SK-N-SH treated with all-trans-retinoic acid at 6 μM for 48 hours (cell line): ENCODE results near the gene BHLHA15.

Source experiments
- ATAC-seq: fragments of 200-7000 bp; cut with Tn5 transposase; 3 replicates; pipeline ENCODE4 v1.9.1; 2020; ENCODE audit warnings: mild to moderate bottlenecking, moderate library complexity
- ARNTL ChIP-seq: fragments of 450-650 bp; formaldehyde crosslinking; IDR thresholded peaks from 2 replicates; pipeline ENCODE4 v1.5.0; 2020; ENCODE audit warnings: low read depth, mild to moderate bottlenecking, moderate library complexity, borderline replicate concordance
- BACH2 ChIP-seq: fragments of 250-450 bp; sonication (Bioruptor Pico); IDR thresholded peaks from 2 replicates; pipeline ENCODE4 v1.9.0; 2021; ENCODE audit warnings: mild to moderate bottlenecking, borderline replicate concordance
- CREB5 ChIP-seq: fragments of 250-450 bp; sonication (Bioruptor Pico); IDR thresholded peaks from 2 replicates; pipeline ENCODE4 v1.5.1; 2020; ENCODE audit warnings: low read depth, mild to moderate bottlenecking, moderate library complexity
- CSDC2 ChIP-seq: fragments of 250-450 bp; sonication (Bioruptor Pico); IDR thresholded peaks from 2 replicates; pipeline ENCODE4 v1.5.0; 2020; ENCODE audit warnings: mild to moderate bottlenecking, moderate library complexity
- CSRNP3 ChIP-seq: fragments of 250-450 bp; sonication (Bioruptor Pico); IDR thresholded peaks from 2 replicates; pipeline ENCODE4 v1.5.1; 2021; ENCODE audit warnings: mild to moderate bottlenecking, moderate library complexity
- ESRRG ChIP-seq: fragments of 250-450 bp; sonication (Bioruptor Pico); IDR thresholded peaks from 2 replicates; pipeline ENCODE4 v1.6.1; 2021; ENCODE audit warnings: mild to moderate bottlenecking
- GLIS3 ChIP-seq: fragments of 250-450 bp; sonication (Bioruptor Pico); IDR thresholded peaks from 2 replicates; pipeline ENCODE4 v1.5.0; 2020; ENCODE audit warnings: mild to moderate bottlenecking, moderate library complexity
- ISL1 ChIP-seq: fragments of 250-450 bp; sonication (Bioruptor Pico); IDR thresholded peaks from 2 replicates; pipeline ENCODE4 v2.1.2; 2022; ENCODE audit warnings: mild to moderate bottlenecking, moderate library complexity
- OSR1 ChIP-seq: fragments of 250-450 bp; sonication (Bioruptor Pico); IDR thresholded peaks from 2 replicates; pipeline ENCODE4 v1.8.0; 2022; ENCODE audit warnings: moderate library complexity, mild to moderate bottlenecking, inconsistent platforms
- PATZ1 ChIP-seq: fragments of 250-450 bp; sonication (Bioruptor Pico); IDR thresholded peaks from 2 replicates; pipeline ENCODE4 v1.8.0; 2020; ENCODE audit warnings: mild to moderate bottlenecking, moderate library complexity, borderline replicate concordance
- POU6F1 ChIP-seq: fragments of 250-450 bp; sonication (Bioruptor Pico); IDR thresholded peaks from 2 replicates; pipeline ENCODE4 v1.8.0; 2021; ENCODE audit warnings: low read depth, mild to moderate bottlenecking, moderate library complexity, borderline replicate concordance
- PPARA ChIP-seq: fragments of 250-450 bp; sonication (Bioruptor Pico); IDR thresholded peaks from 2 replicates; pipeline ENCODE4 v1.5.0; 2020; ENCODE audit warnings: mild to moderate bottlenecking, borderline replicate concordance
- RARB ChIP-seq: fragments of 250-450 bp; sonication (Bioruptor Pico); IDR thresholded peaks from 2 replicates; pipeline ENCODE4 v1.8.0; 2021; ENCODE audit warnings: mild to moderate bottlenecking, moderate library complexity
- SNAI2 ChIP-seq: fragments of 250-450 bp; sonication (Bioruptor Pico); IDR thresholded peaks from 2 replicates; pipeline ENCODE4 v1.5.0; 2020; ENCODE audit warnings: mild to moderate bottlenecking, moderate library complexity
- TCF4 ChIP-seq: fragments of 250-450 bp; sonication (Bioruptor Pico); IDR thresholded peaks from 2 replicates; pipeline ENCODE4 v1.8.0; 2021; ENCODE audit warnings: mild to moderate bottlenecking, moderate library complexity, borderline replicate concordance
- TOX ChIP-seq: fragments of 250-450 bp; sonication (Bioruptor Pico); IDR thresholded peaks from 2 replicates; pipeline ENCODE4 v1.8.0; 2021; ENCODE audit warnings: mild to moderate bottlenecking, moderate library complexity, borderline replicate concordance
- TSHZ2 ChIP-seq: fragments of 250-450 bp; sonication (Bioruptor Pico); IDR thresholded peaks from 2 replicates; pipeline ENCODE4 v1.5.0; 2020; ENCODE audit warnings: mild to moderate bottlenecking, moderate library complexity
- ZC3H10 ChIP-seq: fragments of 250-450 bp; sonication (Bioruptor Pico); IDR thresholded peaks from 2 replicates; pipeline ENCODE4 v1.5.1; 2021; ENCODE audit warnings: mild to moderate bottlenecking, moderate library complexity
- ZFP30 ChIP-seq: fragments of 450-650 bp; formaldehyde crosslinking; IDR thresholded peaks from 2 replicates; pipeline ENCODE4 v1.5.0; 2022; ENCODE audit warnings: mild to moderate bottlenecking, moderate library complexity
- ZNF565 ChIP-seq: fragments of 450-650 bp; formaldehyde crosslinking; conservative IDR thresholded peaks from 2 replicates; pipeline ENCODE4 v1.5.0; 2020; ENCODE audit warnings: low read depth, mild to moderate bottlenecking, moderate library complexity
- ZNF70 ChIP-seq: fragments of 450-650 bp; formaldehyde crosslinking; IDR thresholded peaks from 2 replicates; pipeline ENCODE4 v1.5.0; 2020; ENCODE audit warnings: mild to moderate bottlenecking, moderate library complexity
- ZNF8 ChIP-seq: fragments of 450-650 bp; formaldehyde crosslinking; IDR thresholded peaks from 2 replicates; pipeline ENCODE4 v1.5.0; 2020; ENCODE audit warnings: mild to moderate bottlenecking, moderate library complexity

BHLHA15 gene

GRCh38 chr7:98233219-98234070, 22.2 kb downstream of the BHLHA15 start:
- ATAC-seq = no peak; the same call in 2 of the 3 replicates
- TF ChIP-seq ZFP30 (CRISPR knock-in tag) (no peak), OSR1 (CRISPR knock-in tag) (no peak), CSDC2 (CRISPR knock-in tag) (no peak), CSRNP3 (CRISPR knock-in tag) (no peak), POU6F1 (CRISPR knock-in tag) (no peak), GLIS3 (CRISPR knock-in tag) (no peak), PATZ1 (no peak), SNAI2 (CRISPR knock-in tag) (no peak), CREB5 (no peak), PPARA (CRISPR knock-in tag) (no peak), BACH2 (CRISPR knock-in tag) (no peak), RARB (CRISPR knock-in tag) (no peak), TCF4 (CRISPR knock-in tag) (no peak), ESRRG (no peak), ZNF8 (CRISPR knock-in tag) (no peak), TSHZ2 (CRISPR knock-in tag) (no peak), TOX (CRISPR knock-in tag) (no peak)
- TF ChIP-seq, all 23 proteins: peak for 0

- TF ChIP-seq CREB5 (no peak), ISL1 (no peak), ESRRG (no peak), ARNTL (CRISPR knock-in tag) (no peak), ZNF8 (CRISPR knock-in tag) (no peak), ZC3H10 (CRISPR knock-in tag) (no peak), SNAI2 (CRISPR knock-in tag) (no peak), TCF4 (CRISPR knock-in tag) (no peak), ZNF565 (no peak), CSRNP3 (CRISPR knock-in tag) (no peak), OSR1 (CRISPR knock-in tag) (no peak), RARB (CRISPR knock-in tag) (no peak), POU6F1 (CRISPR knock-in tag) (no peak), ZNF70 (CRISPR knock-in tag) (no peak)
- ATAC-seq = no peak
These were observed 23.3 kb downstream of the BHLHA15 start for GRCh38 chr7:98234429-98235147.
